Measurements from ENCODE around the gene SMARCD3. TPM values are rescaled to one million over a fixed set of nuclear protein-coding genes. Genes with fewer than 3 reads are reported as not detected.

The SMARCD3 gene
- total and polyA plus RNA-seq, 9 of the 15 experiments (the other 6 are each of a cell fraction or from before 2014, with no cell fraction given) = 0.43 to 3.6 (median 2.6) TPM

DNA sequence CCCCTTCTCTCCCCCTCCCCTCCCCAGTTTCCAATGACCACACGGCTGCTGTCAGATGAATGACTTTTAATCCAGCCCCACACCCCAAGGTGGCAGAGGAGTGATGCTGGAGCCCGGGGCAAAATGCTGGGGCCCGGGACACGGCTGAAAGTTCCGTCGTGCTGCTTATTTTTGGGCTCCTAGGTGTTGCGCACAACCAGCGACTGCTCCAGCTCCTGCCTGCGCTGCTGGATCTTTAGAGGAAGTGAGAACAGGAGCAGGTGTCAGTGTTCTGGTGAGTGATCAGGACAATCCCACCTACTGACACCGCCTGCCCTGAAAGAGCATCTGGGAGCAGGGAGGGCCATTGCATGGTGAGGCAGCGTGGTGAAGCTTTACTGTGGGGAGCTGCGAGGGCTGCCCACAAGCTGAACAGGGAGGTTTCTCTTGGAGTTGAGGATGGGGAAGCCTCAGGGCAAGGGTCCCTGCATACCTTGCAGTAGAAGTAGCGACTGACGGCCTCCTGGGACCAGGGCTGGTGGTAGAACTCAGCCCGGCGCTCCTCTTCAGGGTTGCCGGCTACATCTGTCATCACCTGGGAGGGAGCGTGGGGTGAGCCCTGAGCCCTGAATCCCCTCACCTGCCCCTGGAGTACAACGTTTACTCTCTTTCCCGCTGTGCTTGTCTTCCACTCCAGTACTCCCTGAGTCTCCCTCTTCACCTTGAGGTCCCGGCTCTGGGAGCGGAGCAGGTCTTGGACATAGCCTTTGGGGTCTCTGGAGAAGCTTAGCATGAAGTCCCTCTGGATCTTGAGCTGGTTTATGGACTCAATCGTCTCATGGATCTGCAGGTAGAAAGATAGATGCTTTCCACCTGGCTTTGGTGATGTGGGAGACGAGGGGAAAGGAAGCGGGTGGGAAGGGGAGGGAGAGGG lies 9.3 kb downstream of the SMARCD3 start (continued):
- TF ChIP-seq RBFOX2 (IDR thresholded peaks at IDR 0.05; ENCODE audit: low read depth, low read length) = peak; percentile 51; the same call in 1 of the 2 replicates
- no peak for TF ChIP-seq PTTG1 (tag; IDR thresholded peaks at IDR 0.05; ENCODE audit: low read depth)
- TF ChIP-seq MEIS2 (IDR thresholded peaks at IDR 0.05; ENCODE audit: partially characterized antibody) = peak; percentile 11
- TF ChIP-seq SNRNP70 (optimal IDR thresholded peaks at IDR 0.05; ENCODE audit: low read depth, low read length) = no peak

DNA sequence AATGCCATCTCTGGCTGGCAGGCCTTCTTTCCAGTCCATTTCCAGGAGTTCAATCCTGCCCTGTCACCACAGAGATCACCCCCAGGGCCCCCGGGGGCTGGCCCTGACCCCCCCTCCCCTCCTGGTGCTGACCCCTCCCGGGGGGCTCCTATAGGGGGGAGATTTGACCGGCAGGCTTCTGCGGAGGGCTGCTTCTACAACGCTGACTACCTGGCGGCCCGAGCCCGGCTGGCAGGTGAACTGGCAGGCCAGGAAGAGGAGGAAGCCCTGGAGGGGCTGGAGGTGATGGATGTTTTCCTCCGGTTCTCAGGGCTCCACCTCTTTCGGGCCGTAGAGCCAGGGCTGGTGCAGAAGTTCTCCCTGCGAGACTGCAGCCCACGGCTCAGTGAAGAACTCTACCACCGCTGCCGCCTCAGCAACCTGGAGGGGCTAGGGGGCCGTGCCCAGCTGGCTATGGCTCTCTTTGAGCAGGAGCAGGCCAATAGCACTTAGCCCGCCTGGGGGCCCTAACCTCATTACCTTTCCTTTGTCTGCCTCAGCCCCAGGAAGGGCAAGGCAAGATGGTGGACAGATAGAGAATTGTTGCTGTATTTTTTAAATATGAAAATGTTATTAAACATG lies 10.2 kb downstream of the SMARCD3 start:
- Histone ChIP-seq H3K9ac (ENCODE audit: insufficient read depth in 1 of 2, low read depth in 2 of 2, low read length in 2 of 2) (no peak overlapping the region), H3K9me3 (replicated peaks; ENCODE audit: control insufficient read depth, insufficient read depth, low read depth, low read length) (no peaks in the 10 kb centered on the region), H3K36me3 (ENCODE audit: control insufficient read depth, insufficient read depth, low read length) (peaks cover 42% of the 10 kb centered on the region; the same call in 2 of the 3 replicates), H3K4me2 (ENCODE audit: insufficient read depth, low read length) (no peak overlapping the region), H3K79me2 (ENCODE audit: control insufficient read depth, insufficient read depth, low read length) (peaks cover 16% of the 10 kb centered on the region), H3K27me3 (ENCODE audit: control insufficient read depth in 2 of 2, insufficient read depth in 2 of 2, low read length in 2 of 2) (0 out of 5 replicates have a peak, but pooled peaks cover 0 to 4% of the 10 kb centered on the region in 2 experiments), H3K9me1 (ENCODE audit: control insufficient read depth, insufficient read depth, low read length) (peaks cover 4% of the 10 kb centered on the region), H4K20me1 (replicated peaks; ENCODE audit: control insufficient read depth, insufficient read depth, low read length) (peaks cover 62% of the 10 kb centered on the region), H3K27ac (ENCODE audit: extremely low read depth, low read depth, low read length) (no peak overlapping the region), H2AFZ (ENCODE audit: low read depth, low read length) (no peak overlapping the region), H3K4me1 (replicated peaks in 1 of 2; ENCODE audit: control insufficient read depth in 2 of 2, insufficient read depth in 2 of 2, low read length in 2 of 2) (peaks cover 17 to 37% of the 10 kb centered on the region in 2 experiments; a peak in 4 of 5 replicates), H3K4me3 (no peak overlapping the region)
- ChIA-PET POLR2A (interaction anchor here (0.6 to 3.8 kb wide), 5 partner anchors 8 to 22 kb away, joined by 3 to 36 read pairs (median 8); partner anchors contain the start of gene ABCF2), CTCF (ENCODE audit: low intra/inter-chr PET ratio) (no interaction called here)
- intact Hi-C loops (cut with micrococcal nuclease) = no loop called here
- ATAC-seq = no peak
- WGBS (ENCODE audit: insufficient coverage, low coverage, missing lambda C conversion rate) = 83% methylated on average over 16 of the region's 17 CpGs
- no TSS peak for BruUV-seq (replicated peaks)
- no peak for DNase-seq (ENCODE audit: extremely low read depth in 1 of 4, low spot score in 3 of 4)
- FAIRE-seq = no peak
- in situ Hi-C loops (cut with MboI) = no loop called here
- TF ChIP-seq, protein P1, sequence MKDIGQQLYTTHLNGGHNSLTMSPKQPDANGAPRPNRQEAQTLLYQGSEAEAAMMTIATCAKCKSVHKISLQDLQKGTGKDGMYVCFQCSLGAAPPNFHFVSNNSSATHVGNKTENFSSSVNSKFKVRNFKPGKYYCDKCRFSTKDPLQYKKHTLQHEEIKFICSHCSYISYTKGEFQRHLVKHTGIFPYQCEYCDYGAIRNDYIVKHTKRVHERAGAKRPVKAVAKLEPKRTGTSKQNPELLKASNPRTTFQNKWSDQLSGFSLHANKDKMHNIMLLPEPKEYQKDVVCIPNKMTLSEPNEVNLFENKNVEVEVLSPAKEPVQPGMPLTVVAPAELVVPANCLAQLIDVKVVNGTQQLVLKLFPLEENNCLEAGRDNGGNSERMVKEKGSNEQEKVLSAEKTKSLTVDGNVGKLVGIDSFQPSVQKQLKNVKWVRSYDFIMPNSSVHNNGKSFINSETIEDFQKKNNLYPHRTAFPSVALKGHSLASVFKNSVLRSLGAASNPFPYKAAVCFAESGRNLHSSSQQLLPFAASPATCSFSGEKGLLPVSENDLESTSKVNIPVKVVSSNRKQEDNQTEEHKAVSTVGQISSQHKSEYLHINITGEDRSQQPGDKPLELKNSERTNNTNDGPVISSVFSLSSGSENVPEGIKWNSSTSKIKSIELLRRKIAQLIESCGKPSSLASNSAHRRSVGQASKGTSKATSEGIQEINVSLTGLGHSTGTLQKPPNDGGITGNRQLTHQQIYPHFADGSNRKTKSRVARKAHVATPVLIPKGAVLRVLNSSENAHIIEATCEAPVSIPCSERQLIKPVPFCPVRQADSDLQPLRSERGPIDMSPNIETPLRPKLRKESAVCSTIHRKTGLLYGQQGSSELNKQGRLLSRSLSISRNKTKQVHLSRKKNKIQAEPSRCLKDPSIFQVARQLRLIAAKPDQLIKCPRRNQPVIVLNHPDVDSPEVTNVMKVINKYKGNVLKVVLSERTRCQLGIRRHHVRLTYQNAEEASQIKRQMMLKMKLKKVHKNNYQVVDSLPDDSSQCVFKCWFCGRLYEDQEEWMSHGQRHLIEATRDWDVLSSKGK (CRISPR knock-in tag; IDR thresholded peaks at IDR 0.05) = no peak
- TF ChIP-seq, protein P2, sequence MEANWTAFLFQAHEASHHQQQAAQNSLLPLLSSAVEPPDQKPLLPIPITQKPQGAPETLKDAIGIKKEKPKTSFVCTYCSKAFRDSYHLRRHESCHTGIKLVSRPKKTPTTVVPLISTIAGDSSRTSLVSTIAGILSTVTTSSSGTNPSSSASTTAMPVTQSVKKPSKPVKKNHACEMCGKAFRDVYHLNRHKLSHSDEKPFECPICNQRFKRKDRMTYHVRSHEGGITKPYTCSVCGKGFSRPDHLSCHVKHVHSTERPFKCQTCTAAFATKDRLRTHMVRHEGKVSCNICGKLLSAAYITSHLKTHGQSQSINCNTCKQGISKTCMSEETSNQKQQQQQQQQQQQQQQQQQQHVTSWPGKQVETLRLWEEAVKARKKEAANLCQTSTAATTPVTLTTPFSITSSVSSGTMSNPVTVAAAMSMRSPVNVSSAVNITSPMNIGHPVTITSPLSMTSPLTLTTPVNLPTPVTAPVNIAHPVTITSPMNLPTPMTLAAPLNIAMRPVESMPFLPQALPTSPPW (CRISPR knock-in tag; IDR thresholded peaks at IDR 0.05) = peak; percentile 33; the same call in 1 of the 2 replicates
- TF ChIP-seq SETDB1 (IDR thresholded peaks at IDR 0.05; ENCODE audit: low read length) = no peak

Data from K562 (cell line).